SK-N-SH treated with all-trans-retinoic acid at 6 μM for 48 hours (cell line): ENCODE measurements around the gene RHEBL1.

Experiments
- ARNTL ChIP-seq: fragments of 450-650 bp; formaldehyde crosslinking; IDR thresholded peaks from 2 replicates; pipeline ENCODE4 v1.5.0; 2020; ENCODE audit warnings: low read depth, mild to moderate bottlenecking, moderate library complexity, borderline replicate concordance
- RARB ChIP-seq: fragments of 250-450 bp; sonication (Bioruptor Pico); IDR thresholded peaks from 2 replicates; pipeline ENCODE4 v1.8.0; 2021; ENCODE audit warnings: mild to moderate bottlenecking, moderate library complexity
- SNAI2 ChIP-seq: fragments of 250-450 bp; sonication (Bioruptor Pico); IDR thresholded peaks from 2 replicates; pipeline ENCODE4 v1.5.0; 2020; ENCODE audit warnings: mild to moderate bottlenecking, moderate library complexity
- ZC3H10 ChIP-seq: fragments of 250-450 bp; sonication (Bioruptor Pico); IDR thresholded peaks from 2 replicates; pipeline ENCODE4 v1.5.1; 2021; ENCODE audit warnings: mild to moderate bottlenecking, moderate library complexity
- ZFP3 ChIP-seq: fragments of 250-450 bp; sonication (Bioruptor Pico); IDR thresholded peaks from 2 replicates; pipeline ENCODE4 v1.5.0; 2020; ENCODE audit warnings: mild to moderate bottlenecking, moderate library complexity
- ZFP30 ChIP-seq: fragments of 450-650 bp; formaldehyde crosslinking; IDR thresholded peaks from 2 replicates; pipeline ENCODE4 v1.5.0; 2022; ENCODE audit warnings: mild to moderate bottlenecking, moderate library complexity
- TF ChIP-seq, protein P1 (sequence below): fragments of 250-450 bp; sonication (Bioruptor Pico); IDR thresholded peaks from 2 replicates; pipeline ENCODE4 v1.8.0; 2020; ENCODE audit warnings: mild to moderate bottlenecking, moderate library complexity, borderline replicate concordance
- TF ChIP-seq, protein P2 (sequence below): fragments of 250-450 bp; sonication (Bioruptor Pico); IDR thresholded peaks from 2 replicates; pipeline ENCODE4 v1.8.0; 2021; ENCODE audit warnings: low read depth, mild to moderate bottlenecking, moderate library complexity, borderline replicate concordance

DNA sequence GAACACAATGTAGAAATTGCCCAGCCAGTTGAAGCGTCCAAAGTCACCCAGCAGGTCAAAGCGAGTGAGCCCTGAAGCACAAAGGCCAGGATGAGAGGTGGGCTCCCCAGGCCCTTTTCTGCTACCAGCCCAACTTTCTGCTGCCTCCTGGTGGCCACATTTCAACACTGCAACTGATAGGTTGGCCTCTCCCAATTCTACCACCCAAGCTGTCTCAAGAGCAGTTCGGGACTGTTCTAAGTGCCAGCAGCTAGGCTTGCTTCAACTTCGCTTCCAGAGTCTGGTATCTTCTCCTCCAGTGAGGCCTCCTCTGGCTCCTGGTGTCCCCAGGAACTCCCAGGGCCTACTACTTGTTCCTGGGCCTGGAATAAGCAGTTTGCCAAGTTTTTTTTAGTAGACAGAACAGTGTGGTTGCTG lies 28.3 kb upstream of the RHEBL1 start:
- TF ChIP-seq ARNTL (CRISPR knock-in tag) = no peak
- TF ChIP-seq ZFP30 = no peak
- TF ChIP-seq ZC3H10 (CRISPR knock-in tag) = no peak
- TF ChIP-seq ZFP3 = no peak
- TF ChIP-seq, protein P1, sequence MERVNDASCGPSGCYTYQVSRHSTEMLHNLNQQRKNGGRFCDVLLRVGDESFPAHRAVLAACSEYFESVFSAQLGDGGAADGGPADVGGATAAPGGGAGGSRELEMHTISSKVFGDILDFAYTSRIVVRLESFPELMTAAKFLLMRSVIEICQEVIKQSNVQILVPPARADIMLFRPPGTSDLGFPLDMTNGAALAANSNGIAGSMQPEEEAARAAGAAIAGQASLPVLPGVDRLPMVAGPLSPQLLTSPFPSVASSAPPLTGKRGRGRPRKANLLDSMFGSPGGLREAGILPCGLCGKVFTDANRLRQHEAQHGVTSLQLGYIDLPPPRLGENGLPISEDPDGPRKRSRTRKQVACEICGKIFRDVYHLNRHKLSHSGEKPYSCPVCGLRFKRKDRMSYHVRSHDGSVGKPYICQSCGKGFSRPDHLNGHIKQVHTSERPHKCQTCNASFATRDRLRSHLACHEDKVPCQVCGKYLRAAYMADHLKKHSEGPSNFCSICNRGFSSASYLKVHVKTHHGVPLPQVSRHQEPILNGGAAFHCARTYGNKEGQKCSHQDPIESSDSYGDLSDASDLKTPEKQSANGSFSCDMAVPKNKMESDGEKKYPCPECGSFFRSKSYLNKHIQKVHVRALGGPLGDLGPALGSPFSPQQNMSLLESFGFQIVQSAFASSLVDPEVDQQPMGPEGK (CRISPR knock-in tag) = no peak
- TF ChIP-seq RARB (CRISPR knock-in tag) = no peak
- TF ChIP-seq, protein P2, sequence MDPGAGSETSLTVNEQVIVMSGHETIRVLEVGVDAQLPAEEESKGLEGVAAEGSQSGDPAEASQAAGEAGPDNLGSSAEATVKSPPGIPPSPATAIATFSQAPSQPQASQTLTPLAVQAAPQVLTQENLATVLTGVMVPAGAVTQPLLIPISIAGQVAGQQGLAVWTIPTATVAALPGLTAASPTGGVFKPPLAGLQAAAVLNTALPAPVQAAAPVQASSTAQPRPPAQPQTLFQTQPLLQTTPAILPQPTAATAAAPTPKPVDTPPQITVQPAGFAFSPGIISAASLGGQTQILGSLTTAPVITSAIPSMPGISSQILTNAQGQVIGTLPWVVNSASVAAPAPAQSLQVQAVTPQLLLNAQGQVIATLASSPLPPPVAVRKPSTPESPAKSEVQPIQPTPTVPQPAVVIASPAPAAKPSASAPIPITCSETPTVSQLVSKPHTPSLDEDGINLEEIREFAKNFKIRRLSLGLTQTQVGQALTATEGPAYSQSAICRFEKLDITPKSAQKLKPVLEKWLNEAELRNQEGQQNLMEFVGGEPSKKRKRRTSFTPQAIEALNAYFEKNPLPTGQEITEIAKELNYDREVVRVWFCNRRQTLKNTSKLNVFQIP (CRISPR knock-in tag) = no peak
- TF ChIP-seq SNAI2 (CRISPR knock-in tag) = no peak
